Hepatocyte (in vitro differentiated cells): Measurements from ENCODE around the gene GARIN5B.

ENCODE experiments used
- CTCF ChIP-seq: fragments of 200-600 bp; sonication (generic); IDR thresholded peaks from 2 replicates; pipeline ENCODE4 v1.5.1; 2016; ENCODE audit warnings: antibody characterized with exemption, mild to moderate bottlenecking; ENCODE audit not compliant: poor library complexity
- EZH2 ChIP-seq: fragments of 200-600 bp; sonication (generic); IDR thresholded peaks from 2 replicates; pipeline ENCODE4 v1.6.1; 2016; ENCODE audit warnings: antibody characterized with exemption, mild to moderate bottlenecking, borderline replicate concordance
- EZH2phosphoT487 ChIP-seq: fragments of 200-600 bp; sonication (generic); IDR thresholded peaks from one replicate; pipeline ENCODE4 v1.6.1; 2018; ENCODE audit warnings: antibody characterized with exemption, mild to moderate bottlenecking, low read depth, moderate library complexity; ENCODE audit not compliant: unreplicated experiment, severe bottlenecking

- no peak for TF ChIP-seq CTCF
- TF ChIP-seq EZH2phosphoT487: no peak
- no peak for TF ChIP-seq EZH2
These were observed 15.5 kb downstream of the GARIN5B start for GRCh38 chr19:55347442-55348009.
